ENCODE results near the gene MYCL.

Gene MYCL

GRCh38 chr1:39908534-39908933, 6.8 kb upstream of the MYCL start:
- Histone ChIP-seq H3K4me1 (ENCODE audit: control insufficient read depth, insufficient read depth, low read length) (no peaks in the 10 kb centered on the region), H3K9me3 (ENCODE audit: control insufficient read depth, insufficient read depth, low read depth, low read length) (no peaks in the 10 kb centered on the region), H3K4me3 (ENCODE audit: low read depth, low read length) (no peak overlapping the region), H3K36me3 (ENCODE audit: control insufficient read depth in 2 of 2, insufficient read depth in 1 of 2, low read length in 2 of 2) (no peaks in the 10 kb centered on the region), H3K27ac (ENCODE audit: extremely low read depth, low read depth, low read length) (no peak overlapping the region)
- POLR2A ChIA-PET = no interaction called here
- CTCF ChIA-PET = interaction anchor here (0.6 to 5.3 kb wide), 5 partner anchors 9 to 92 kb away, joined by 3 to 39 read pairs (median 5); no protein-coding TSS in a partner anchor
- TF ChIP-seq PRDM4 (tag by site-specific recombination; IDR thresholded peaks at IDR 0.05) = no peak
- peak; percentile 65 for TF ChIP-seq SETDB1 (IDR thresholded peaks at IDR 0.05; ENCODE audit: insufficient read length, low read length)
- no peak for TF ChIP-seq SCRT2 (tag by site-specific recombination; IDR thresholded peaks at IDR 0.05)
- no peak for TF ChIP-seq ZNF121 (tag by site-specific recombination; IDR thresholded peaks at IDR 0.05)

- Histone ChIP-seq H3K36me3 (ENCODE audit: control insufficient read depth in 2 of 2, insufficient read depth in 1 of 2, low read length in 2 of 2) (no peaks in the 10 kb centered on the region), H3K9me3 (ENCODE audit: control insufficient read depth, insufficient read depth, low read depth, low read length) (no peaks in the 10 kb centered on the region), H3K4me1 (ENCODE audit: control insufficient read depth, insufficient read depth, low read length) (no peaks in the 10 kb centered on the region), H3K27ac (ENCODE audit: extremely low read depth, low read depth, low read length) (no peak overlapping the region), H3K4me3 (ENCODE audit: low read depth, low read length) (no peak overlapping the region)
- ChIA-PET POLR2A (interaction anchor here (0.6 kb wide), 1 partner anchor 33 kb away, joined by 3 read pairs; no protein-coding TSS in a partner anchor), CTCF (interaction anchor here (0.6 to 5.3 kb wide), 5 partner anchors 8 to 103 kb away, joined by 3 to 39 read pairs (median 4); no protein-coding TSS in a partner anchor)
- TF ChIP-seq ZNF580 (tag by site-specific recombination; IDR thresholded peaks at IDR 0.05) (no peak), SETDB1 (IDR thresholded peaks at IDR 0.05; ENCODE audit: insufficient read length, low read length) (no peak), ZNF549 (tag by site-specific recombination; IDR thresholded peaks at IDR 0.05) (no peak), KLF1 (tag by site-specific recombination; IDR thresholded peaks at IDR 0.05) (no peak), KLF9 (tag by site-specific recombination; IDR thresholded peaks at IDR 0.05; ENCODE audit: low read depth) (no peak), ZNF768 (tag by site-specific recombination; IDR thresholded peaks at IDR 0.05) (no peak), ZNF341 (tag by site-specific recombination; IDR thresholded peaks at IDR 0.05; ENCODE audit: low read depth) (no peak), ZNF639 (tag by site-specific recombination; IDR thresholded peaks at IDR 0.05) (no peak), ZSCAN18 (tag by site-specific recombination; IDR thresholded peaks at IDR 0.05) (no peak), ZNF398 (tag by site-specific recombination; IDR thresholded peaks at IDR 0.05) (no peak), ZNF837 (tag by site-specific recombination; IDR thresholded peaks at IDR 0.05) (no peak), ZNF112 (tag by site-specific recombination; IDR thresholded peaks at IDR 0.05) (no peak), ZNF701 (tag by site-specific recombination; IDR thresholded peaks at IDR 0.05) (no peak), BCL6B (tag by site-specific recombination; IDR thresholded peaks at IDR 0.05) (no peak)
Observed at GRCh38 chr1:39907528-39908453, 6.1 kb upstream of the MYCL start.

Measured in HEK293 (cell line).